ENCODE results near the gene S100A4.
A peak's percentile ranks its signal among the peaks of the same experiment; 100 is the strongest.

Gene S100A4

DNA sequence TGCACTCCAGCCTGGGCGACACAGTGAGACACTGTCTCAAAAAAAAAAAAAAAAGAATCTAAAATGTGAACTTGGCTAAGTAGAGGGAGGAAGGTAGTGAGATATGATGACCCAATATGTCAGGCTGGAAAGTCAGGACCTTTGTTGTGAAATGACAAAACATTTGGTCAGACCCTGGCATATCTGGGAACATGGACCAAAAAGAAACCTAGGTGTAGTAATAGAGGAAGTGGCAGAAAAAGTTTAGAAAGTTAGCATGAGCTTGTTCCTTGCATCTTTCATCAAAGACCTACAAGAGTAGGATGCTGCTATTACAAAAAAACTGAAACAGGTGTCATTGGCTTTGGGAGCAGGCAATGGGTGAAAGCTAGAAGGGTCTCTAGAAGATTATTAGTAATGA, 10.7 kb upstream of the S100A4 start:
- Histone ChIP-seq H3K4me1 (ENCODE audit: insufficient read depth, low read length, poor library complexity, severe bottlenecking) (peaks cover 12% of the 10 kb centered on the region), H3K4me2 (ENCODE audit: low read depth, low read length, poor library complexity, severe bottlenecking) (no peak overlapping the region), H3K79me2 (ENCODE audit: insufficient read depth, low read length) (no peaks in the 10 kb centered on the region), H3K9ac (ENCODE audit: low read depth, low read length, poor library complexity, severe bottlenecking) (no peak overlapping the region), H3K9me2 (replicated peaks; ENCODE audit: low read depth, low read length) (no peaks in the 10 kb centered on the region), H3K4me3 (ENCODE audit: low read length, poor library complexity, severe bottlenecking) (no peak overlapping the region), H4K20me1 (ENCODE audit: insufficient read depth, low read length, poor library complexity, severe bottlenecking) (no peaks in the 10 kb centered on the region), H3K9me3 (ENCODE audit: insufficient read depth, low read depth, low read length) (no peaks in the 10 kb centered on the region), H3K27me3 (ENCODE audit: insufficient read depth, low read length, poor library complexity, severe bottlenecking) (no peaks in the 10 kb centered on the region), H3K36me3 (ENCODE audit: insufficient read depth, low read length) (no peaks in the 10 kb centered on the region), H2AFZ (ENCODE audit: low read length) (no peak overlapping the region), H3F3A (ENCODE audit: low read depth) (no peaks in the 10 kb centered on the region)
- TF ChIP-seq, protein P1, sequence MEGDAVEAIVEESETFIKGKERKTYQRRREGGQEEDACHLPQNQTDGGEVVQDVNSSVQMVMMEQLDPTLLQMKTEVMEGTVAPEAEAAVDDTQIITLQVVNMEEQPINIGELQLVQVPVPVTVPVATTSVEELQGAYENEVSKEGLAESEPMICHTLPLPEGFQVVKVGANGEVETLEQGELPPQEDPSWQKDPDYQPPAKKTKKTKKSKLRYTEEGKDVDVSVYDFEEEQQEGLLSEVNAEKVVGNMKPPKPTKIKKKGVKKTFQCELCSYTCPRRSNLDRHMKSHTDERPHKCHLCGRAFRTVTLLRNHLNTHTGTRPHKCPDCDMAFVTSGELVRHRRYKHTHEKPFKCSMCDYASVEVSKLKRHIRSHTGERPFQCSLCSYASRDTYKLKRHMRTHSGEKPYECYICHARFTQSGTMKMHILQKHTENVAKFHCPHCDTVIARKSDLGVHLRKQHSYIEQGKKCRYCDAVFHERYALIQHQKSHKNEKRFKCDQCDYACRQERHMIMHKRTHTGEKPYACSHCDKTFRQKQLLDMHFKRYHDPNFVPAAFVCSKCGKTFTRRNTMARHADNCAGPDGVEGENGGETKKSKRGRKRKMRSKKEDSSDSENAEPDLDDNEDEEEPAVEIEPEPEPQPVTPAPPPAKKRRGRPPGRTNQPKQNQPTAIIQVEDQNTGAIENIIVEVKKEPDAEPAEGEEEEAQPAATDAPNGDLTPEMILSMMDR (conservative IDR thresholded peaks at IDR 0.05; ENCODE audit: low read length): no peak
- TF ChIP-seq EZH2phosphoT487 (IDR thresholded peaks at IDR 0.05; ENCODE audit: borderline replicate concordance): no peak

DNA sequence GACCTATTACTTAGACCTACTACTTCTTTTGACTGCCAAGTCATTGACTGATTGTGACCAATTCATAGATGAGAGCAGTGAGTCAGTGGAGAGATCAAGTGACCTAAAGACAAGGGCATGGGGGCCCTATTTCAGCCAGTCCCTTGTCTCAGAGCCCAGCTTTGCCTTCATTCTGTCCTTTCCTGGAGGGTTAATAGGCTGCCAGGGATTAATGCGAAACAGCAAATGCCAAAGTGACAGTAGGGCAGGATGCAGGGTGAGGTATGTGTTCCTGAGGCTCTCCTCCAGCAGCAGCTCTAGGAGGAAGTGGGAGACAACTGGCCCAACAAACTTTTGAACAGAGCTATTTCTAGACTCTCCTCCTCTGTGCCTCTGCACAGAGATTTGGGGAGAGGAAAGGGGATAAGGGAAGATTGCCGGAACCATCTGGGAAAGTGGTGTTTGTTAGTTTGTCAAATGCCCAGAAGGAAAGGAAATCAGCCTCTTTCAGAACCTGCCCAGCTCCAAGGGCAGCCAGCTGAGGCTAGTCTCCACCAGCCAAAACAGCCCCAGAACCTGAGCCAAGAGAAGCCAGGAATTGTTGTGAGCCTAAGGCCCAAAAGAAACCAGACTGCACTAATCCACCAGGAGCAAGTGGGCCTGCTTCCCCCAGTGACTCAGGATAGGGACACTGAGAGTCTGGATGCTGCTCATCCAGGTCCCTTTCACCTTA, 8.4 kb upstream of the S100A4 start:
- H3K4me3 ChIP-seq (ENCODE audit: low read length, poor library complexity, severe bottlenecking): no peak overlapping the region
- H3K4me1 ChIP-seq (ENCODE audit: insufficient read depth, low read length, poor library complexity, severe bottlenecking): peaks cover 27% of the 10 kb centered on the region
- TF ChIP-seq EZH2phosphoT487 (IDR thresholded peaks at IDR 0.05; ENCODE audit: borderline replicate concordance): no peak
- TF ChIP-seq, protein P1 (conservative IDR thresholded peaks at IDR 0.05; ENCODE audit: low read length): no peak
- H3K27me3 ChIP-seq (ENCODE audit: insufficient read depth, low read length, poor library complexity, severe bottlenecking): no peaks in the 10 kb centered on the region
- H3K9ac ChIP-seq (ENCODE audit: low read depth, low read length, poor library complexity, severe bottlenecking): peak overlapping the region; percentile 35
- H3K79me2 ChIP-seq (ENCODE audit: insufficient read depth, low read length): no peaks in the 10 kb centered on the region
- no peaks in the 10 kb centered on the region for H3K9me3 ChIP-seq (ENCODE audit: insufficient read depth, low read depth, low read length)
- H3K36me3 ChIP-seq (ENCODE audit: insufficient read depth, low read length): no peaks in the 10 kb centered on the region
- H3K9me2 ChIP-seq (replicated peaks; ENCODE audit: low read depth, low read length): no peaks in the 10 kb centered on the region
- no peaks in the 10 kb centered on the region for H4K20me1 ChIP-seq (ENCODE audit: insufficient read depth, low read length, poor library complexity, severe bottlenecking)
- no peaks in the 10 kb centered on the region for H3F3A ChIP-seq (ENCODE audit: low read depth)
- no peak overlapping the region for H3K4me2 ChIP-seq (ENCODE audit: low read depth, low read length, poor library complexity, severe bottlenecking)
- no peak overlapping the region for H2AFZ ChIP-seq (ENCODE audit: low read length)

DNA sequence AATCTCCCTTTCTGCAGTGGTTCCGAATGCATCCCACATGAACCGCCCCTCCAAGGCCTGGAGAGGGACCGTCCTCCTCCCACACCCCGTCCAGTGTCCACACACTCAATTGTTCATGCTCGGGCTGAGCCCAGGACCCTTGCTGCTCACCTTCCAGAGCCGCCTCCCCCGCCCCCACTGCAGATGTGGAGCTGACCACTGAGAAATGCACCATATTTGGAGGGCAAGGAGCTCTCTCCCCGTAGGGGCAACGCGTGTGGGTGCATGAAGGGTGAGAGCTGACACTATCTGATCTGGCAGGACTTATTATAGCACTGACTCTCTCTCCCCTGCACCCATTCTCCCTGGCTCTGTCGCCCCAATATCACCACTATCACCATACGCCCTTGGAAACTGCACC, 7.5 kb upstream of the S100A4 start:
- H3K9ac ChIP-seq (ENCODE audit: low read depth, low read length, poor library complexity, severe bottlenecking): no peak overlapping the region
- H3K4me2 ChIP-seq (ENCODE audit: low read depth, low read length, poor library complexity, severe bottlenecking): no peak overlapping the region
- no peaks in the 10 kb centered on the region for H3K36me3 ChIP-seq (ENCODE audit: insufficient read depth, low read length)
- H3K27me3 ChIP-seq (ENCODE audit: insufficient read depth, low read length, poor library complexity, severe bottlenecking): no peaks in the 10 kb centered on the region
- TF ChIP-seq, protein P1 (conservative IDR thresholded peaks at IDR 0.05; ENCODE audit: low read length): no peak
- no peak for TF ChIP-seq EZH2phosphoT487 (IDR thresholded peaks at IDR 0.05; ENCODE audit: borderline replicate concordance)
- no peaks in the 10 kb centered on the region for H3F3A ChIP-seq (ENCODE audit: low read depth)
- no peak overlapping the region for H2AFZ ChIP-seq (ENCODE audit: low read length)
- no peaks in the 10 kb centered on the region for H3K9me3 ChIP-seq (ENCODE audit: insufficient read depth, low read depth, low read length)
- no peaks in the 10 kb centered on the region for H4K20me1 ChIP-seq (ENCODE audit: insufficient read depth, low read length, poor library complexity, severe bottlenecking)
- H3K4me1 ChIP-seq (ENCODE audit: insufficient read depth, low read length, poor library complexity, severe bottlenecking): peaks cover 34% of the 10 kb centered on the region
- H3K4me3 ChIP-seq (ENCODE audit: low read length, poor library complexity, severe bottlenecking): no peak overlapping the region
- no peaks in the 10 kb centered on the region for H3K9me2 ChIP-seq (replicated peaks; ENCODE audit: low read depth, low read length)
- H3K79me2 ChIP-seq (ENCODE audit: insufficient read depth, low read length): no peaks in the 10 kb centered on the region

Data from Loucy (cell line).